HS-5 (cell line): ENCODE measurements around the gene ZNF280A.
"Not testable (repeated sequence)": the region's sequence is repeated elsewhere in the genome, so short reads cannot be mapped to it uniquely, and the experiment has no call there.

ENCODE experiments used
- DNase-seq: peaks from one replicate; pipeline ENCODE4 v3.0.0-alpha.2; 2012; ENCODE audit warnings: low read depth

Gene ZNF280A

GRCh38 chr22:22513619-22514018 is 6.5 kb downstream of the ZNF280A start:
- DNase-seq, result no peak

- DNase-seq, result no peak
Measured at GRCh38 chr22:22512951-22513350, 7.1 kb downstream of the ZNF280A start.

GRCh38 chr22:22510833-22511232 is 9.2 kb downstream of the ZNF280A start:
- not testable (repeated sequence) for DNase-seq

- DNase-seq, result not testable (repeated sequence)
Measured at GRCh38 chr22:22509912-22510311, 10.2 kb downstream of the ZNF280A start.

GRCh38 chr22:22508274-22509176 is 11.5 kb downstream of the ZNF280A start, which contains the start of gene ZNF280B:
Gene ZNF280B, minus strand, starts transcription at chr22:22508742. Its CDS starts 19,344 bp downstream, at chr22:22489398.
- DNase-seq, result peak; percentile 34

GRCh38 chr22:22507743-22508273 is 12.3 kb downstream of the ZNF280A start:
- DNase-seq, result no peak

GRCh38 chr22:22506736-22507135 is 13.3 kb downstream of the ZNF280A start:
- no peak for DNase-seq

GRCh38 chr22:22498267-22498666 is 21.8 kb downstream of the ZNF280A start:
- no peak for DNase-seq

GRCh38 chr22:22491589-22491988 is 28.5 kb downstream of the ZNF280A start:
- DNase-seq, result not testable (repeated sequence)

- DNase-seq, result no peak
Measured at GRCh38 chr22:22488736-22489135, 31.3 kb downstream of the ZNF280A start.

- no peak for DNase-seq
Measured at GRCh38 chr22:22487869-22488597, 32.0 kb downstream of the ZNF280A start.

- DNase-seq, result no peak
Measured at GRCh38 chr22:22487059-22487458, 33.0 kb downstream of the ZNF280A start.

GRCh38 chr22:22486132-22486899 is 33.8 kb downstream of the ZNF280A start:
- no peak for DNase-seq

GRCh38 chr22:22485524-22485923 is 34.5 kb downstream of the ZNF280A start:
- DNase-seq, result no peak

- DNase-seq, result no peak
Measured at GRCh38 chr22:22484023-22484422, 36.0 kb downstream of the ZNF280A start.

GRCh38 chr22:22480940-22481339 is 39.1 kb downstream of the ZNF280A start:
- DNase-seq, result no peak

GRCh38 chr22:22479999-22480532 is 40.0 kb downstream of the ZNF280A start:
- no peak for DNase-seq

GRCh38 chr22:22479116-22479515 is 41.0 kb downstream of the ZNF280A start:
- DNase-seq, result no peak

GRCh38 chr22:22478470-22478869 is 41.6 kb downstream of the ZNF280A start:
- DNase-seq, result no peak

GRCh38 chr22:22474733-22475132 is 45.3 kb downstream of the ZNF280A start:
- DNase-seq, result no peak

- DNase-seq, result not testable (repeated sequence)
Measured at GRCh38 chr22:22471104-22471503, 49.0 kb downstream of the ZNF280A start.

GRCh38 chr22:22469527-22469926 is 50.5 kb downstream of the ZNF280A start:
- no peak for DNase-seq
